ENCODE data around the gene ERFE.

Gene ERFE

DNA sequence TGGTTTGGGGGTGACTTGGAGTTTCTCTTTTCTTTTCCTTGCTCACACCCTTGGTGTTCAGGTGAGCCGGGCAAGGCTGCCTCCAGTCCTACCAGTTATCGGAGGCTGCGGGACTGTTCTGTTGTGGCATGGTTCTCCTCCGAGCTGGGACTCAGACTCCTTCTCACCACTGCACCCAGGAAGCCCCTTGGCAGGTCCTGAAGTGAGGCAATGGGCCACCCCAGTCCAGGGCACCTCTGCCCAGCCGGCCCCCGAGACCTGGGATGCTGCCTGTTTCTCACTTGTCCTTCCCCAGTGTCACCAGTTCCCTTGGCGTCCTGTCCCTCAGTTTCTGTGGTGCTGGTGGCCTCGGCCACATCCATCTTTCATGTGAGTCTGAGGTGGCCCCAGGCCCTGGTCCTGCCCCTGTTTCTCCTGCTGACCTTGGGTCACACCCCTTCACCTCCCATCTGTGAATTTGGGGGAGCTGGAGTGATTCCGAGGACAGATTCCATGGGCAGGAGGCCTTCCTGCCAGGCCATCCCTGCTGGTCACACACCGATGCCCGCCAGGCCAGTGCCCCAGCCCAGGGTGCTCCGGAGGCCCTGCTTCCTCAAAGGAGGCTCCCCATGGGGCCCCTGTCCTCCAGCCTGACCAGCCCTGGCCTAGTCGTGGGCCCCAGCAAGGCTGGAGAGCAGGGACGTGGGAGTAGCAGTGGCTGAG lies 26.9 kb upstream of the ERFE start:
- TF ChIP-seq, protein P1, sequence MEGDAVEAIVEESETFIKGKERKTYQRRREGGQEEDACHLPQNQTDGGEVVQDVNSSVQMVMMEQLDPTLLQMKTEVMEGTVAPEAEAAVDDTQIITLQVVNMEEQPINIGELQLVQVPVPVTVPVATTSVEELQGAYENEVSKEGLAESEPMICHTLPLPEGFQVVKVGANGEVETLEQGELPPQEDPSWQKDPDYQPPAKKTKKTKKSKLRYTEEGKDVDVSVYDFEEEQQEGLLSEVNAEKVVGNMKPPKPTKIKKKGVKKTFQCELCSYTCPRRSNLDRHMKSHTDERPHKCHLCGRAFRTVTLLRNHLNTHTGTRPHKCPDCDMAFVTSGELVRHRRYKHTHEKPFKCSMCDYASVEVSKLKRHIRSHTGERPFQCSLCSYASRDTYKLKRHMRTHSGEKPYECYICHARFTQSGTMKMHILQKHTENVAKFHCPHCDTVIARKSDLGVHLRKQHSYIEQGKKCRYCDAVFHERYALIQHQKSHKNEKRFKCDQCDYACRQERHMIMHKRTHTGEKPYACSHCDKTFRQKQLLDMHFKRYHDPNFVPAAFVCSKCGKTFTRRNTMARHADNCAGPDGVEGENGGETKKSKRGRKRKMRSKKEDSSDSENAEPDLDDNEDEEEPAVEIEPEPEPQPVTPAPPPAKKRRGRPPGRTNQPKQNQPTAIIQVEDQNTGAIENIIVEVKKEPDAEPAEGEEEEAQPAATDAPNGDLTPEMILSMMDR (IDR thresholded peaks at IDR 0.05; ENCODE audit: extremely low read depth, missing control alignments), result no peak
- DNase-seq (ENCODE audit: low spot score), result no peak

DNA sequence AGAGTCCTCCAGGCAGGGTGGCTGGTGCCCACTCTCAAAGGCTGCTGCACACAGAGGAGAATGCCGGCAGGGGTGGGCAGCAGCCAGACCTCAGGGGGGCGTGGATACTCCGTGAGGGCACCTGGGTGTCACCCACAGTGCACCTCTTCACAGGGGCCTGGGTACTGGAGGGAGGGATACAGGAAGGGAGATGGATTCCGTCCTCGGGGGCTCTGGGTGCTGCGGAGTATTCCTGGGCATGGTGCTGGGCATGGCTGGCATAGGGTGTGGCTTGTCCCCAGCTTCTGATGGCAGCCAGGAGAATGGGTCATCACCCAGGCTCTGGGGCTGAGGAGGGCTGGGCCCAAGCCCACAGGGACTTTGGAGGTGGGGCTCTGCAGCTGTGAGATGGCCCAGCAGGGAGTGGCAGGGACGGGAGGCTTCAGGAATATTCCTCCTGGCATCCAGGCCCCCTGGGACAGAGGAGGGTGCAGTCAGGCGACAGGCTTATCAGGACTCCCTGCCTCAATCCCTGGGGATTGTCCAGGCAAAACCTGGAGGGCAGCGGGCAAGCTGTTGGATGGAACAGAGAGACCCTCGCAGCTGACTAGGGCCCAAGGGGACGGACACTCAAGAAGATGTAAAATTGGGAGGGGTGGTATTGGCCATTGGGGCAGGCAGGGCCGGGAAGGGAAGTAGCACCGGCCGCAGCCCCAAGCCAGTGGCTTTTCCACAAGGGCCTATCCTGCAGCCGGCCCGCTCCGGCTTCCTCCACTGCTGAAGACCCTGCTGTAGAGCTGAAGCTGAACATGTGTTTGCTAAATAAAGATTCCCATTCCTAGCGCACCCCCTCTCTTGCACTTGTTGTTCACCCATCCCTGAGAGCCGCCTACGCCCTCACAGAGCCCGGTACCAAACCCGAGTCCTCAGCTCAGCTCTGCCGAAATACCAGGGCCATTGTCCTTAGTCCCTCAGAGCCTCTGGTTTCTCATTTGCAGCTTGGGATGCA lies 26.0 kb upstream of the ERFE start:
- TF ChIP-seq, protein P1 (IDR thresholded peaks at IDR 0.05; ENCODE audit: extremely low read depth, missing control alignments), result no peak
- DNase-seq (ENCODE audit: low spot score), result no peak

DNA sequence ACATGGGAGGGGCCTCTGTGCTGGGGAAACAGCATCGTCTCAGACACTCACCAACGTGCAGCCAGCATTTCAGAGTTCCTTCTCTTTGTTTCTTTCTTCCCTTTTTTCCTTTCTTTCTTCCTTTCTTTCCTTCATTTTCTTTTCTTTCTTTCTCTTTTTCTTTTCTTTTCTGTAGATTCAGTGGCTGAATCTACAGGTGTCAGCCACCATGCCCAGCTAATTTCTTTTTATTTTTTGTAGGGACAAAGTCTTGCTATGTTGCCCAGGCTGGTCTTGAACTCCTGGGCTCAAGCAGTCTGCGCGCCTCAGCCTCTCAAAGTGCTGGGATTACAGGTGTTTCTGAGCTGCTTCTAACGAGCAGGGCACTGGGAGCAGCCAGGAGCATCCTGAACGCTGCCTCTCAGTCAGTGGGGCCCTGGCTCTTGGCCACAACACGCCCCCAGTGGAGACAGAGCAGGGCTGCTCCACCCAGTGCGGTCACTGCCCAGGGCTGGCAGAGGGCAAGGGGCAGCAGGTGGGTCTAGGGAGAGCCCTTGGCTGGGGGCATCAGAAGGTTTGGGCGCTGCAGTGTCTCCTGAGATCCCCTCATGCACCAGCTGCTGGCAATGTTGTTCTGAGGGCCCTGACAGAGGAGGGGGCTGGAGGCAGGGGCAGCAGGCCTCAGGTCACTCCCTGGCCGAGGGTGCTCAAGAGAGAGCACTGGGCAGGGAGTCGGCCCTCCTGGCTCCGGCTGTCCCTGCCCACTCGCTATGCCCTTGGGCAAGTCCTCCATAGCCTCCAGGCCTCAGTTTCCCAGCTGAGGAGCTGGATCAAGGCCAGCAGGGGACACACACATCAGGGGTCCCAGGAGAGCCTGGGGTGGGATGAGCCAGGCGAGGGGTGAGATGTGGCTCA lies 25.0 kb upstream of the ERFE start:
- no peak for DNase-seq (ENCODE audit: low spot score)
- TF ChIP-seq, protein P1 (IDR thresholded peaks at IDR 0.05; ENCODE audit: extremely low read depth, missing control alignments), result no peak

DNA sequence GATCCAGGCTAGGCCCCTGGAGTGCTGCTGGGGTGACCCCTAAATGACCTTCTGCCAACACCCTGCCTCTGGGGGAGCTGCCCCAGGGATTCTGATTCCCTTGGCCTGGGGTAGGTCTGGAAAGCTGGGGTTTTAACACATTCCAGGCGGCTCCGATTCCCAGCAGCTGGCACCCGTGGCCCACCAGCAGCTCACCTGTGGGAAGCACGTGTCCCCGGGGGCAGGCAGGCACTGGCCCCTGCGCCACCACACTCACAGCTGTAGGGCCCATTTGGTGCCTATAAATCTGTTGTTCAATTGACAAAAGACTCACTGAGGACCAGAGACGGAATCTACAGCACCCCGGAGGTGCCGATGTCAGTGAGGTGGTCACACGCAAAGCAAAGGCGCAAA lies 24.4 kb upstream of the ERFE start:
- TF ChIP-seq, protein P1 (IDR thresholded peaks at IDR 0.05; ENCODE audit: extremely low read depth, missing control alignments), result no peak
- no peak for DNase-seq (ENCODE audit: low spot score)

DNA sequence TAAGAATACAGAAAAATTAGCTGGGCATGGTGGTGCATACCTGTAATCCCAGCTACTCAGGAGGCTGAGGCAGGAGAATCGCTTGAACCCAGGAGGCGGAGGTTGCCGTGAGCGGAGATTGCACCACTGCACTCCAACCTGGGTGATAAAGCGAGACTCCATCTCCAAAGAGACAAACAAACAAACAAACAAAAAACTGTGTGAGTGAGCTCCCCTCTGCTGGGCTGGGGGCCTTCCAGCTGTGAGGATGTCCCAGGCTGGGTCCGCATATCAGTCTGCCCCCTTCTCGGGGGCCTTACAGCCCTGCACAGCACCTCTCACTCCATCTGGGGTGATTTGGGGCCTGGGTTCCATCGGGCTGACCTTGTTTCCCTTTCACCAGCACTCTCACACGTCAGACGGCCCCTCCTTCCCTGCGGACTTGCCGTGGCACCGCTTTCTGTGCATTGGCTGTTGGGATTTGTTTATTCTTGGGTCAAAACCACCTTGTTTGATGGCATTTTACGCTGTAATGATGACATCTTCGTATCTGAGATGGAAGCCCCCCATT lies 23.1 kb upstream of the ERFE start:
- TF ChIP-seq, protein P1 (IDR thresholded peaks at IDR 0.05; ENCODE audit: extremely low read depth, missing control alignments), result no peak
- DNase-seq (ENCODE audit: low spot score), result no peak

DNA sequence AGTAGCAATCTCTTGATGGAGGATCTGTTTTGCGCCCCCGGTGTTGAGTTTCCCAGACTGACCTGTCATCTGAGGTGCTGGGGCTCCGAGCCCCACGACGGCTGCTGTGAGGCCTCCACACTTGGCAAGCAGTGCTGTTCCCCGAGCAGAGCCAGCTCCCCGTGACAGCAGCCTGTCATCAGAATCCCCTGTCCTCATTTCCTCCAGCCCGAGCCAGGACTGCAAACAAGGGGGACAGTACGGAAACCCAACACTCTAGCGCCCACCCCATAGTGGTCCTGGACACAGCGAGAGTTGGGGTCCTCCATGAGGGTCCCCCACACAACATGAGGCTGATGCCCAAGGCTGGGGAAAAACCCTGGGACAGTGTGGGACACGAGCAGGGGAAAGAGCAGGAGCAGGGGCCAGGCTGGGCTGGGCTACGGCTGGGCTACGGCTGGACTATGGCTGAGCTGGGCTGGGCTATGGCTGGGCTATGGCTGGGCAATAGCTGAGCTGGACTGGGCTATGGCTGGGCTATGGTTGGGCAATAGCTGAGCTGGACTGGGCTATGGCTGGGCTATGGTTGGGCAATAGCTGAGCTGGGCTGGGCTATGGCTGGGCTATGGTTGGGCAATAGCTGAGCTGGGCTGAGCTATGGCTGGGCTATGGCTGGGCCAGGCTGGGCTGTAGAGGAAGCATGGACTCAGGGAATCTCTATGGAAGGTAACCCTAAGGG lies 21.8 kb upstream of the ERFE start:
- no peak for DNase-seq (ENCODE audit: low spot score)
- TF ChIP-seq, protein P1 (IDR thresholded peaks at IDR 0.05; ENCODE audit: extremely low read depth, missing control alignments), result no peak
